ENCODE data around the gene DPYD.

DPYD gene

GRCh38 chr1:97212671-97213070 is 708.2 kb downstream of the DPYD start:
- TF ChIP-seq POLR2A (IDR thresholded peaks at IDR 0.05; ENCODE audit: low read length) (no peak), GATA1 (IDR thresholded peaks at IDR 0.05; ENCODE audit: low read depth, low read length) (no peak)
- no peak for DNase-seq

- TF ChIP-seq GATA1 (IDR thresholded peaks at IDR 0.05; ENCODE audit: low read depth, low read length) (no peak), POLR2A (IDR thresholded peaks at IDR 0.05; ENCODE audit: low read length) (no peak)
- DNase-seq: no peak
These were observed 710.5 kb downstream of the DPYD start for GRCh38 chr1:97210307-97210706.

- DNase-seq: no peak
- TF ChIP-seq GATA1 (IDR thresholded peaks at IDR 0.05; ENCODE audit: low read depth, low read length): no peak
- no peak for TF ChIP-seq POLR2A (IDR thresholded peaks at IDR 0.05; ENCODE audit: low read length)
These were observed 711.4 kb downstream of the DPYD start for GRCh38 chr1:97209381-97209957.

- TF ChIP-seq GATA1 (IDR thresholded peaks at IDR 0.05; ENCODE audit: low read depth, low read length) (no peak), POLR2A (IDR thresholded peaks at IDR 0.05; ENCODE audit: low read length) (no peak)
- no peak for DNase-seq
These were observed 713.0 kb downstream of the DPYD start for GRCh38 chr1:97207868-97208267.

GRCh38 chr1:97204468-97204867 is 716.4 kb downstream of the DPYD start:
- no peak for DNase-seq
- TF ChIP-seq POLR2A (IDR thresholded peaks at IDR 0.05; ENCODE audit: low read length) (no peak), GATA1 (IDR thresholded peaks at IDR 0.05; ENCODE audit: low read depth, low read length) (no peak)

GRCh38 chr1:97202481-97203380 is 718.1 kb downstream of the DPYD start:
- DNase-seq: peak; percentile 1
- no peak for TF ChIP-seq POLR2A (IDR thresholded peaks at IDR 0.05; ENCODE audit: low read length)
- no peak for TF ChIP-seq GATA1 (IDR thresholded peaks at IDR 0.05; ENCODE audit: low read depth, low read length)

- DNase-seq: no peak
- TF ChIP-seq POLR2A (IDR thresholded peaks at IDR 0.05; ENCODE audit: low read length) (no peak), GATA1 (IDR thresholded peaks at IDR 0.05; ENCODE audit: low read depth, low read length) (no peak)
These were observed 719.2 kb downstream of the DPYD start for GRCh38 chr1:97201641-97202040.

- DNase-seq: no peak
- no peak for TF ChIP-seq GATA1 (IDR thresholded peaks at IDR 0.05; ENCODE audit: low read depth, low read length)
- TF ChIP-seq POLR2A (IDR thresholded peaks at IDR 0.05; ENCODE audit: low read length): no peak
These were observed 720.2 kb downstream of the DPYD start for GRCh38 chr1:97200595-97200994.

GRCh38 chr1:97196825-97197516 is 723.9 kb downstream of the DPYD start:
- DNase-seq: no peak
- TF ChIP-seq GATA1 (IDR thresholded peaks at IDR 0.05; ENCODE audit: low read depth, low read length) (no peak), POLR2A (IDR thresholded peaks at IDR 0.05; ENCODE audit: low read length) (no peak)

GRCh38 chr1:97192872-97193572 is 727.8 kb downstream of the DPYD start:
- no peak for TF ChIP-seq GATA1 (IDR thresholded peaks at IDR 0.05; ENCODE audit: low read depth, low read length)
- no peak for TF ChIP-seq POLR2A (IDR thresholded peaks at IDR 0.05; ENCODE audit: low read length)
- DNase-seq: no peak

- no peak for DNase-seq
- TF ChIP-seq POLR2A (IDR thresholded peaks at IDR 0.05; ENCODE audit: low read length) (no peak), GATA1 (IDR thresholded peaks at IDR 0.05; ENCODE audit: low read depth, low read length) (no peak)
These were observed 730.5 kb downstream of the DPYD start for GRCh38 chr1:97190326-97190725.

GRCh38 chr1:97186381-97186780 is 734.5 kb downstream of the DPYD start:
- TF ChIP-seq GATA1 (IDR thresholded peaks at IDR 0.05; ENCODE audit: low read depth, low read length): no peak
- no peak for TF ChIP-seq POLR2A (IDR thresholded peaks at IDR 0.05; ENCODE audit: low read length)
- DNase-seq: peak; percentile 3 to 20

- no peak for TF ChIP-seq GATA1 (IDR thresholded peaks at IDR 0.05; ENCODE audit: low read depth, low read length)
- no peak for DNase-seq
These were observed 746.7 kb downstream of the DPYD start for GRCh38 chr1:97174039-97174704.
